ENCODE data around the gene TTPAL.
A peak's percentile ranks its signal among the peaks of the same experiment; 100 is the strongest.

The TTPAL gene

GRCh38 chr20:44517454-44517853 is 41.8 kb downstream of the TTPAL start:
- Histone ChIP-seq H3K36me3 (ENCODE audit: low read depth) (peaks cover 58% of the 10 kb centered on the region), H3K27me3 (ENCODE audit: insufficient read depth, poor library complexity, severe bottlenecking) (no peaks in the 10 kb centered on the region), H3K4me1 (ENCODE audit: insufficient read depth, poor library complexity, severe bottlenecking) (peaks cover 17% of the 10 kb centered on the region), H3K4me3 (ENCODE audit: severe bottlenecking) (no peak overlapping the region), H3K9me3 (ENCODE audit: severe bottlenecking) (no peaks in the 10 kb centered on the region), H3K27ac (ENCODE audit: poor library complexity, severe bottlenecking) (no peak overlapping the region)
- no peak for TF ChIP-seq CTCF (IDR thresholded peaks at IDR 0.05; ENCODE audit: poor library complexity, severe bottlenecking)
- no peak for DNase-seq (ENCODE audit: low spot score)
- ATAC-seq (ENCODE audit: low read depth) = no peak

GRCh38 chr20:44518248-44518647 is 42.6 kb downstream of the TTPAL start:
- Histone ChIP-seq H3K4me1 (ENCODE audit: insufficient read depth, poor library complexity, severe bottlenecking) (peaks cover 19% of the 10 kb centered on the region), H3K9me3 (ENCODE audit: severe bottlenecking) (no peaks in the 10 kb centered on the region), H3K27me3 (ENCODE audit: insufficient read depth, poor library complexity, severe bottlenecking) (no peaks in the 10 kb centered on the region), H3K36me3 (ENCODE audit: low read depth) (peaks cover 50% of the 10 kb centered on the region), H3K27ac (ENCODE audit: poor library complexity, severe bottlenecking) (no peak overlapping the region), H3K4me3 (ENCODE audit: severe bottlenecking) (no peak overlapping the region)
- ATAC-seq (ENCODE audit: low read depth) (no peak), DNase-seq (ENCODE audit: low spot score) (no peak)
- TF ChIP-seq CTCF (IDR thresholded peaks at IDR 0.05; ENCODE audit: poor library complexity, severe bottlenecking) = no peak

GRCh38 chr20:44520881-44521280 is 45.2 kb downstream of the TTPAL start:
- peaks cover 30% of the 10 kb centered on the region for H3K36me3 ChIP-seq (ENCODE audit: low read depth)
- peak overlapping the region; percentile 62 for H3K27ac ChIP-seq (ENCODE audit: poor library complexity, severe bottlenecking)
- no peaks in the 10 kb centered on the region for H3K9me3 ChIP-seq (ENCODE audit: severe bottlenecking)
- DNase-seq (ENCODE audit: low spot score) (no peak), ATAC-seq (ENCODE audit: low read depth) (no peak)
- peak overlapping the region; percentile 94 for H3K4me3 ChIP-seq (ENCODE audit: severe bottlenecking)
- H3K27me3 ChIP-seq (ENCODE audit: insufficient read depth, poor library complexity, severe bottlenecking) = no peaks in the 10 kb centered on the region
- no peak for TF ChIP-seq CTCF (IDR thresholded peaks at IDR 0.05; ENCODE audit: poor library complexity, severe bottlenecking)
- H3K4me1 ChIP-seq (ENCODE audit: insufficient read depth, poor library complexity, severe bottlenecking) = peaks cover 23% of the 10 kb centered on the region

DNA sequence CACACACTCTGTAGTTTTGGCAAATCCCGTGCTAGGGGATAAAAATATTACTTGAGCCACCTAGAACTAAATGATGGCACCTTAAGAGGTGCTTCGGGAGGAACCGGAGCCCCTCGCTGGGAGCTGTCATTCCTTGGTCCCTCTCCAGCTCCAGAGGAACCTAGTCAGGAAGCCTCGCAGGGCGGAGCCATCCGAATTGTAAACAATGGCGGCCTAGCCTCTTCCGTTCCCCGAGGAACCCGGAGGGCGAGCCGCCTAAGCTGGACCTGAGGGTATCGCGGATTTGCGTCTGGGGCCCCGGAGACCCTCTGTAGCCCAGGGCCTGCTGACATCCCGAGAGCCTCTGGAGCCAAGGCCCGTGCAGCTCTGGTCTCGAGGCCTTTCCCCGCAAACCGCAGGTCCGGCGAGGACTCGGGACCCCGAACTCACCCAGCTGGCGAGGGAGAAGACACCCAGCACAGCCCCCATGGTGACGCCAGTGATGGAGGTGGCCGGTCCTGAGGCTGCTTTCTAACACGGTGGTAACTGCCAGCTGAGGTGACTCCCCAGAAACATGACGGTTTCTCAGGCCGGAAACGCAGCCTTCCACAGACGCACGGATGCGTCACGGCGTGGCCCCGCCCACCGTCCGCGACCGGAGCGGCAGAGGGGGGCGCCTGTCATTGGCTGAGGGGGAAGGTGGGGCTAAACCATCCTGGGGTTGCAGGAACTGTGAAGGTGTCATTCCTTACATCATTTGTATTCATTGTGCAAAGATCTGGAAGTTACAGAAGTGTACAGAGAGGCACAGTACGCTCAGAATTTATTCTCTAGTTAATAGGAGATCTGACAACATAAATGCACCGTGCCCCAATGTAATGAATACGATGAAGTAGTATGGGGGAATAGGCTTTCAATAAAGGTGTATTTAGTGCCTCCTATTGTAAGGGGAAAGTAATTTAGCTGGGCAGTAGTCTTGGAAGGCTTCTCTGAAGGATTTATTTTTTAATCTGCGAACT is 46.1 kb downstream of the TTPAL start, which contains the start of gene SERINC3:
SERINC3 (minus strand) TSS at position 587 of the 998 bp plus-strand sequence; CDS start at position 468, 119 bp downstream.
- Histone ChIP-seq H3K27me3 (ENCODE audit: insufficient read depth, poor library complexity, severe bottlenecking) (no peaks in the 10 kb centered on the region), H3K4me3 (ENCODE audit: severe bottlenecking) (peak within 1 kb of the TSS; percentile 94), H3K4me1 (ENCODE audit: insufficient read depth, poor library complexity, severe bottlenecking) (peaks cover 32% of the 10 kb centered on the region), H3K9me3 (ENCODE audit: severe bottlenecking) (no peaks in the 10 kb centered on the region), H3K36me3 (ENCODE audit: low read depth) (peaks cover 25% of the 10 kb centered on the region), H3K27ac (ENCODE audit: poor library complexity, severe bottlenecking) (peak within 1 kb of the TSS; percentile 62)
- DNase-seq (ENCODE audit: low spot score) = peak; percentile 100
- peak; percentile 78 for TF ChIP-seq CTCF (IDR thresholded peaks at IDR 0.05; ENCODE audit: poor library complexity, severe bottlenecking)
- peak; percentile 95 for ATAC-seq (ENCODE audit: low read depth)

All from RWPE2 (cell line).